GM15510 (cell line): ENCODE measurements around the gene SLC44A5.

Source experiments
- POLR2A ChIP-seq: IDR thresholded peaks from 3 replicates; pipeline ENCODE4 v1.6.1; 2011; ENCODE audit warnings: borderline replicate concordance; ENCODE audit not compliant: insufficient read length; ENCODE audit errors: extremely low read depth

Gene SLC44A5

DNA sequence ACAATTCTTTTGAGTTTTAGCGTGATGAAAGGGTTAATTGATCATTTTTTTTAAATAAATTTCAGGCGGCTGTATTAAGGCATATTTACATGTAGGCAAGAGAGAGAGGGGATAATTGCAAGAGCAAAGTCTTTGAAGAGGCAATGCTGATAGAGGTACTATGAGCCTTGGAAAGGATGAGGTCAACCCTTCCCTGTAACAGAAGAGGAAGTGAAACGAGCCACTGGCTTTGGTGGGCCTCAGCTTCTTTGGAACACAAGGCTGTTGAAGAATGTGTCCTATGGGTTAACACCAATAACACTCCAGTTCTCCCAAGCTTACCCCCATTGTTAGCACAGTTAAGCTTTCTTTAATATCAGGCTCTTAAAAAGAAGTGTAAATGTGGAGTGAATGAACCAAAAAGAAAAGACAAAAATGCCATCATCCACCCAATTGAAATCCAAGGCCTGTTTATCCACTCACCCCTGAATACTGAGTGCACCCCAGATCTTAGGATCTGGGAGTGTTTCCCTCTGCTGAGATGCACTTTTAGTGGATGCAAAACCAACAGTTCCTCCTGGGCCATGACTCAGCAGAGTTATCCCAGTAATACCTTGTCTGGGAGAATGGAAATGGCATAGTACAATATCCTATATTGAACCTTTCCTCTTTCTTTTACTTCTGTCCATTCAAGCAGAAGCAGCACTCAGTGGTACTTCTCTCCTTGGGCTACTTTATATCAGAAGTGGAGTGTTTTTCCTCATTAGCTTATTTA lies 216.4 kb downstream of the SLC44A5 start:
- TF ChIP-seq POLR2A = no peak

DNA sequence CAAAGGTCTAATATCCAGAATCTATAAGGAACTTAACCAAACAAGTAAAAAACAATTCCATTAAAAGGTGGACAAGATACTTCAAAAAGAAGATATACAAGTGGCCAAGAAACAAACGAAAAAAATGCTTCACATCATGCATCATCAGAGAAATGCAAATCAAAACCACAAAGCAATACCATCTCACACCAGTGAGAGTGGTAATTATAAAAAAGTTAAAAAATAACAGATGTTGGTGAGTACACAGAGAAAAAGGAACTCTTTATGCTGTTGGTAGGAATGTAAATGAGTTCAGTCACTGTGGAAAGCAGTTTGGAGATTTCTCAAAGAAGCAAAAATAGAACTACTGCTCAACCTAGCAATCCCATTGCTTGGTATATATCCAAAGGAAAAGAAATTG lies 218.6 kb downstream of the SLC44A5 start:
- no peak for TF ChIP-seq POLR2A

GRCh38 chr1:75373542-75374159 lies 237.3 kb downstream of the SLC44A5 start:
- TF ChIP-seq POLR2A = no peak

DNA sequence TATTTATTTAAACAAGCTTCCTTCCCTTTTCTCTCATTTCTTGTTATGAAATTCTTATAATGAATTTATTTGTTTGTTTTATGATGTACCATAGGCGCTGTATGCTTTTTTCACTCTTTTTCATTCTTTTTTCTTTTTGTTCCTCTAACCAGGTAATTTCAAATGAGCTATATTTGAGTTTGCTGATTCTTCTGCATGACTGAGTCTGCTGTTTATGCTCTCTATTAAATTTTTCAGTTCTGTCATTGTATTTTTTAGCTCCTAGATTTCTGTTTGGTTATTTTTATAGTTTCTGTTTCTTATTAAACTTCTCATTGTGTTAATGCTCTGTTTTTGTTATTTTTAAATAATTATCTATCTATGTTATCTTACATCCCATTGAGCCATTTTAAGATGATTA lies 244.3 kb downstream of the SLC44A5 start:
- no peak for TF ChIP-seq POLR2A

- no peak for TF ChIP-seq POLR2A
These were observed 249.7 kb downstream of the SLC44A5 start for GRCh38 chr1:75361260-75361659.

DNA sequence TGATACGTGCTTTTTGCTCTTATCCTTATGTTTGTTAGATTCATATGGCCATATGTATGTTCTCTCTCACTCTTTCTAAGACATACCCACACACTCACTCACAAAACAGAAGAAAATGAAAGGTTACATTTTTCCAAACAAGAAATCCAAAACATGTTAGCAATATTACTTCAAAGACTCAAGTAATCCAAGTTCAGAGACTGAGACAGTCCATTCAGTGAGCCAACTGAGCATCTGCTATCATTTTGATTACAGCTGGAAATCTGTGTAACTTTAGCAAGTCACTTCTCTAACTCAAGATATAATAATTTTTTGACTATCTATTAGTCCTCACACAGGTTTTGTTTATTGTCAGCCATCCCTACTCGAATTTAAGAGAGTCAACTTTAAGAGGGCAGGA lies 257.9 kb downstream of the SLC44A5 start:
- no peak for TF ChIP-seq POLR2A

DNA sequence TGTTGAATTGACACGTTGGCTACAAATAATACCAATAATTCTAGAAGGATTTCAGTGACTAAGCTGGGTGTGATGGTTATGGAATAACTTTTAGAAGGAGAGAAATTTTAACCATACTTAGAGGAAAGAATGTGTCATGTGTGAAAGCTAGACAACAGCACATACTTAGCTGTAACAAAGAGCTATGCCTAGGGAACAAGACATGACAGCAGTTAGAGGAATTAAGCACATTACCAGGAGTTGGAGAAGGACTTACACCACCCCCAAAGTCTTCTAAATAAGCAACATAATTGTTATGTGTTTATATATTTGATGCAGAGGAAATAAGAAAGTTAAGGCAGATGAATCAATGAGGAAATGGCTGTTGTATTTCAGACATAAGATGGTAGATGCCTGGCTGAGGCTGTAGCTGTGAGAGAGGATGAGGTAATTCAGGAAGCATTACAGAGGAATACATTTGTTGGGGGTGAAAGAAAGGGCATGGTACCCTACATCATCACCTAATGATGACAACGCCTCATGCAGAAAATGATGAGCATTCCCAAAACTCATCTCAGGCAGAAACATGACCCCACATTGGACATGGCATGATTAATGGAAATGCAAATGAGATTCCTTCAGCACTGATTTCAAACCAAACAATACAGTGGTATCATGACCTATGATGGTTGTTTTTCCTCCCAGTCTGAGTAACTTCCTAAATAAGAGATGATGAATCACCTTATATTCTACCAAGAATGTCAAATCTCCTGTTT lies 265.2 kb downstream of the SLC44A5 start:
- TF ChIP-seq POLR2A = no peak

DNA sequence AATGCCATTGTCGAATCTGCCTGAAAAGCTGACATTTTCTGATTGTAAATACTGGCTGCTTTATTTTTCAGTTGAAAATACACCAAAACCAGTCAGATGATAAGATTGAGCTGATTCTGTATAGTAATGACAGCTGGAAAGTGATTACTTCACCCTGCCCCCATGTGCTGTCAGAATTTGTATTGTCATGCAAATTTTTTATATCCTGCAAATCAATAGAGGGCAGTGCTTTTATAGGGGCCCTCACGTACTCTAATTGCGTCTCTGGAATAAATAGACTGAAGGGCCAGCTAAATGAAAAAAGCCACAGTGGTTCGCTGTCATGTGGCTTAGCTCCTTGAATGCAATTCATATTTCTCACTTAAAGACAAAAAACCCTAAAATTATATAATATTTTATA lies 268.1 kb downstream of the SLC44A5 start:
- no peak for TF ChIP-seq POLR2A

DNA sequence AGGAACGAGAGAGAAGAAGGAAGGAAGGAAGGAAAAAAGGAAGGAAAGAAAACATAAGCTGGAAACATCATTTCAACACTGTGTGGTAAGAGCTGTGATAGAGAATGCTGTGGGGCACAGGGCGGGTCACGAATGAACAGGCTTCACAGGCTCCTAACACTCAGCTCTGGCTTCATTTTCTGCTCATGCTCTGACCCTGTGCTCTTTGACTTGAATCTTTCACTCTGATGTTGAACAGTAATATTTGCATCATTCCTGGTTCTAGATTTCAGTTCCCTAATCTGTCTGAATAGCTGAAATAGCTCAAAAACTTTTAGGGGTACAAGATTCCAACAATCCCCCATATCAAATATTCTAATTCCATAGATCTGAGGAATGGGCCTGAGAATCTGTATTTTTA lies 269.4 kb downstream of the SLC44A5 start:
- no peak for TF ChIP-seq POLR2A

GRCh38 chr1:75338616-75339483 lies 272.1 kb downstream of the SLC44A5 start:
- TF ChIP-seq POLR2A = no peak

DNA sequence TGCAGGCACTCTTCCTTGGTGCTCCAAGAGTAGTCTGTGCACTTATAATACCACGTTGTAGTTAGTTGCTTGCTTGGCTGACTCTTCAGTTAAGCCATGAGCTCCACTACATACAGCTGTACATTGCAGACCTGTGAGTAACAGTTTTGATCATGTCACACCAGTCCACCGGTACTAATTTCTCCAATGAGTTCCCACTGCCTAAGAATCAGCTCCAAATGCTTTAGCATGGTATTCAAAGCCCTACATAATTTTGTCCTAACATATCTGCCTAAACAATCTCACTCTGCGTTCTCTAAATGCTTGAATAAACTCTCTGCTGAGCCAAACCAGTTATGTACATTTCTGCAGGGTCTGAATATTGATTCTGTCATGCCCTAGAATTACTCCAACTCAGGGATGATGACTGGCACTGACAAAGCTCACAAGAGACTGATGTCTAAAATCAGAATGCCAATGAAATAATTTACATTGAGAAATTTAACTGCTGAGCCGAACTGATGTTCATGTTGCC lies 276.0 kb downstream of the SLC44A5 start:
- no peak for TF ChIP-seq POLR2A

DNA sequence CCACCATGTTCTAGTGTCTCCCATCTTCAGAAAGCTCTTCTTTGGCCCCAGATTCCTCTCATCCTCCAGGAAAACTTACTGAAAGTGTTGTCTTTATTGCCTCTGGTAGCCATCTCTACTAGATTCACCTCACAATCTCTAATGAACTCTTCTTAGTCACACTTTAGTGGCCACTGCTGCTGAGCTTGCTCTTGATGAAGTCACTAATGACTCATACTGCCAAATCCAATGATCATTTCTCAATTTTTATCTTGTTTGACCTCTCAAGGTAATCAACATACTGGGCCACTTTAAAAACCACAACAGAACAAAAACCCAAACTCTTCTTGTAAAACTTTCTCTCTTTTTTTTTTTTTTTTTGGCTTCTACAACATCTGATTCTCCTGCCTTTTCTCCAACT lies 280.3 kb downstream of the SLC44A5 start:
- no peak for TF ChIP-seq POLR2A

- no peak for TF ChIP-seq POLR2A
These were observed 282.2 kb downstream of the SLC44A5 start for GRCh38 chr1:75328691-75329090.

GRCh38 chr1:75327395-75327794 lies 283.5 kb downstream of the SLC44A5 start:
- TF ChIP-seq POLR2A = no peak
